ENCODE results near the gene GRIN2D. TPM values are rescaled to one million over a fixed set of nuclear protein-coding genes. Genes with fewer than 3 reads are reported as not detected.
A peak's percentile ranks its signal among the peaks of the same experiment; 100 is the strongest.

Gene GRIN2D
- total RNA-seq, 1 donor from 2014 or later: 0.95 TPM

DNA sequence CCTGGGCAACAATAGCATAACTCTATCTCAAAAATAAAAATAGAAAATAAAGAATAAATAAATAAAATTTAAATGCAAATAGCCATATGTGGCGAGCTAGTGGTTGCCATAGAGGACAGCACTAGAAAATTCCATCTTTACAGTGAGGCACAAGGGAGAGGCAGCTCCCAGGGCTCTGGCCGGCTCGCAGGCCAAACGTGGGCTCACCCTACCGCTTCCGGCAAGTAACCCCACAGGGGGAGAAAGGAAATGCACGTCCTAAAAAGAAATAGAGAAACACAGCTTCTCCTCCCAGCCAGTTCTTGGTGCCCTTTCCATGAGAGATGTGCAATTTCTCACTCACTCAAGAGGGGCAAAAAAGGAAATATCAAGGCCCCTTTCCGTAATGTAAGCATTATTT lies 39.9 kb downstream of the GRIN2D start:
- no peak overlapping the region for H3K27ac ChIP-seq
- H3K27me3 ChIP-seq (ENCODE audit: low read depth): peaks cover 12% of the 10 kb centered on the region
- H3K36me3 ChIP-seq: no peaks in the 10 kb centered on the region
- DNase-seq: no peak
- no peak for ATAC-seq
- no peaks in the 10 kb centered on the region for H3K9me3 ChIP-seq
- TF ChIP-seq, protein P1, sequence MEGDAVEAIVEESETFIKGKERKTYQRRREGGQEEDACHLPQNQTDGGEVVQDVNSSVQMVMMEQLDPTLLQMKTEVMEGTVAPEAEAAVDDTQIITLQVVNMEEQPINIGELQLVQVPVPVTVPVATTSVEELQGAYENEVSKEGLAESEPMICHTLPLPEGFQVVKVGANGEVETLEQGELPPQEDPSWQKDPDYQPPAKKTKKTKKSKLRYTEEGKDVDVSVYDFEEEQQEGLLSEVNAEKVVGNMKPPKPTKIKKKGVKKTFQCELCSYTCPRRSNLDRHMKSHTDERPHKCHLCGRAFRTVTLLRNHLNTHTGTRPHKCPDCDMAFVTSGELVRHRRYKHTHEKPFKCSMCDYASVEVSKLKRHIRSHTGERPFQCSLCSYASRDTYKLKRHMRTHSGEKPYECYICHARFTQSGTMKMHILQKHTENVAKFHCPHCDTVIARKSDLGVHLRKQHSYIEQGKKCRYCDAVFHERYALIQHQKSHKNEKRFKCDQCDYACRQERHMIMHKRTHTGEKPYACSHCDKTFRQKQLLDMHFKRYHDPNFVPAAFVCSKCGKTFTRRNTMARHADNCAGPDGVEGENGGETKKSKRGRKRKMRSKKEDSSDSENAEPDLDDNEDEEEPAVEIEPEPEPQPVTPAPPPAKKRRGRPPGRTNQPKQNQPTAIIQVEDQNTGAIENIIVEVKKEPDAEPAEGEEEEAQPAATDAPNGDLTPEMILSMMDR (IDR thresholded peaks at IDR 0.05): no peak
- no peak overlapping the region for H3K4me3 ChIP-seq
- intact Hi-C loops (cut with DNase I): no loop called here
- no peaks in the 10 kb centered on the region for H3K4me1 ChIP-seq

DNA sequence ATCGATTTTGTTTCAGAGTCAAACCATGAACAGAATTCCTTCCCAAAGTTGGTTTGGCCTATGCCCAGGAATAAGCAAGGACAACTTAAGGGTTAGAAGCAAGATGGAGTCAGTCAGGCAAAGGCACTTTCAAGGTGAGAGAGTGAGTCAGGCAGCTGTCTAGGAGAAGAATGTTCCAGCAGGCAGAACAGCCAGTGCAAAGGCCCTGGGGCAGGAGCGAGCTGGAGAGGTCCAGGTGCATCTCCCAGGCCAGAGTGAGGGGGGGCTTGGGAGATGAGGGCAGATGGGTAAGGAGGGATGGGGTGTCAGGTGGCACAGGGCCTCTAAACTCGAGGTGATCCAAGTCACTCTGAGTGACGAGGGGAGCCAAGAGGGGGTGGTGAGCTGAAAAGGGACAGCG lies 43.1 kb downstream of the GRIN2D start:
- no peaks in the 10 kb centered on the region for H3K9me3 ChIP-seq
- no peak overlapping the region for H3K4me3 ChIP-seq
- DNase-seq: no peak
- H3K27ac ChIP-seq: no peak overlapping the region
- no peaks in the 10 kb centered on the region for H3K36me3 ChIP-seq
- no peak for ATAC-seq
- TF ChIP-seq, protein P1 (IDR thresholded peaks at IDR 0.05): no peak
- no peaks in the 10 kb centered on the region for H3K4me1 ChIP-seq
- H3K27me3 ChIP-seq (ENCODE audit: low read depth): peaks cover 24% of the 10 kb centered on the region
- intact Hi-C loops (cut with DNase I): no loop called here

DNA sequence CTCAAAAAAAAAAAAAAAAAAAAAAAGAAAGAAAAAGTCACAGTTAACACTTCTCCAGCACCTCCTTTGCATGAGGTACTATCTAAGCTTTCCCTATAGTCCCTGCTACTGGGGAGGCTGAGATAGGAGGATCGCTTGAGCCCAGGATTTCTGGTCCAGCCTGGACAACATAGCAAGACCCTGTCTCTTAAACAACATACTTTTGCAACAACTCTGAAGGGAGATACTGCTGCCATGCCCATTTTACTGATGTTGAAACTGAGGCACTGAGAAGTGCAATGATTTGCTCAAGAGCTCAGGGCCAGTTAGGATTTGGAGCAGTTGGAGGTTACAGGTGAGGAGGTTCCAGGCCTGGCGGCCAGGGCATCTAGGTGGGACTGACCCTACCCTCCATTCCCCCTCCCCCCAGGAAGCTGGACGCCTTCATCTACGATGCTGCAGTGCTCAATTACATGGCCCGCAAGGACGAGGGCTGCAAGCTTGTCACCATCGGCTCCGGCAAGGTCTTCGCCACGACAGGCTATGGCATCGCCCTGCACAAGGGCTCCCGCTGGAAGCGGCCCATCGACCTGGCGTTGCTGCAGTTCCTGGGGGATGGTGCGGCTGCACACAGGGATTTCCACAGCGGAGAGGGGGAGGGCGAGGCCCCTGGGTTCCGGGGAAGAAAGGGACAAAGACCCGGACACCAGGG lies 48.0 kb downstream of the GRIN2D start:
- DNase-seq (no peak), ATAC-seq (no peak)
- Histone ChIP-seq H3K4me1 (peaks cover 24% of the 10 kb centered on the region), H3K36me3 (no peaks in the 10 kb centered on the region), H3K27me3 (ENCODE audit: low read depth) (peaks cover 40% of the 10 kb centered on the region), H3K9me3 (no peaks in the 10 kb centered on the region), H3K4me3 (no peak overlapping the region), H3K27ac (no peak overlapping the region)
- TF ChIP-seq, protein P1 (IDR thresholded peaks at IDR 0.05): no peak
- intact Hi-C loops (cut with DNase I): no loop called here

DNA sequence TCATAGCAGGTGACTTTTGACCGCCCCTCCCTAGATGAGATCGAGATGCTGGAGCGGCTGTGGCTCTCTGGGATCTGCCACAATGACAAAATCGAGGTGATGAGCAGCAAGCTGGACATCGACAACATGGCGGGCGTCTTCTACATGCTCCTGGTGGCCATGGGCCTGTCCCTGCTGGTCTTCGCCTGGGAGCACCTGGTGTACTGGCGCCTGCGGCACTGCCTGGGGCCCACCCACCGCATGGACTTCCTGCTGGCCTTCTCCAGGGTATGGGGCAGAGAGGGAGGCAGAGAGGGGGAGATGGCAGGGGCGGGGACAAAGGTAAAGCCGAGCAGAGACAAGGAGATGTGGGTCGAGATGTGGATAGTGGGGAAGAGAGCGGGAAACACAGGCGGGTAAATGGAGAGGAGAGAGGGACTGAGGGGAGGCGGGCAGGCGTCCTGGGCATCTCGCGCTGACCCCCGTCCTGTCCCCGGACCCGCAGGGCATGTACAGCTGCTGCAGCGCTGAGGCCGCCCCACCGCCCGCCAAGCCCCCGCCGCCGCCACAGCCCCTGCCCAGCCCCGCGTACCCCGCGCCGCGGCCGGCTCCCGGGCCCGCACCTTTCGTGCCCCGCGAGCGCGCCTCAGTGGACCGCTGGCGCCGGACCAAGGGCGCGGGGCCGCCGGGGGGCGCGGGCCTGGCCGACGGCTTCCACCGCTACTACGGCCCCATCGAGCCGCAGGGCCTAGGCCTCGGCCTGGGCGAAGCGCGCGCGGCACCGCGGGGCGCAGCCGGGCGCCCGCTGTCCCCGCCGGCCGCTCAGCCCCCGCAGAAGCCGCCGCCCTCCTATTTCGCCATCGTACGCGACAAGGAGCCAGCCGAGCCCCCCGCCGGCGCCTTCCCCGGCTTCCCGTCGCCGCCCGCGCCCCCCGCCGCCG lies 48.9 kb downstream of the GRIN2D start:
- no peak for DNase-seq
- TF ChIP-seq, protein P1 (IDR thresholded peaks at IDR 0.05): no peak
- Histone ChIP-seq H3K27ac (no peak overlapping the region), H3K27me3 (ENCODE audit: low read depth) (peaks cover 31% of the 10 kb centered on the region), H3K9me3 (no peaks in the 10 kb centered on the region), H3K4me1 (peaks cover 31% of the 10 kb centered on the region), H3K36me3 (peaks cover 5% of the 10 kb centered on the region), H3K4me3 (no peak overlapping the region)
- intact Hi-C loops (cut with DNase I): no loop called here
- ATAC-seq: no peak

DNA sequence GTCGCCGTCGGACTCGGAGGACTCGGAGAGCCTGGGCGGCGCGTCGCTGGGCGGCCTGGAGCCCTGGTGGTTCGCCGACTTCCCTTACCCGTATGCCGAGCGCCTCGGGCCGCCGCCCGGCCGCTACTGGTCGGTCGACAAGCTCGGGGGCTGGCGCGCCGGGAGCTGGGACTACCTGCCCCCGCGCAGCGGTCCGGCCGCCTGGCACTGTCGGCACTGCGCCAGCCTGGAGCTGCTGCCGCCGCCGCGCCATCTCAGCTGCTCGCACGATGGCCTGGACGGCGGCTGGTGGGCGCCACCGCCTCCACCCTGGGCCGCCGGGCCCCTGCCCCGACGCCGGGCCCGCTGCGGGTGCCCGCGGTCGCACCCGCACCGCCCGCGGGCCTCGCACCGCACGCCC lies 49.8 kb downstream of the GRIN2D start:
- intact Hi-C loops (cut with DNase I): no loop called here
- TF ChIP-seq, protein P1 (IDR thresholded peaks at IDR 0.05): no peak
- no peaks in the 10 kb centered on the region for H3K9me3 ChIP-seq
- H3K4me3 ChIP-seq: peak overlapping the region; percentile 99
- peaks cover 30% of the 10 kb centered on the region for H3K27me3 ChIP-seq (ENCODE audit: low read depth)
- H3K27ac ChIP-seq: no peak overlapping the region
- H3K36me3 ChIP-seq: peaks cover 14% of the 10 kb centered on the region
- DNase-seq (peak; percentile 58), ATAC-seq (no peak)
- peaks cover 31% of the 10 kb centered on the region for H3K4me1 ChIP-seq

Other genes starting within 250 kb of the GRIN2D start
- 18.4 TPM for gene LIG1, start 223.3 kb upstream of the GRIN2D start, total RNA-seq
- gene ZSWIM9, start 223.0 kb upstream of the GRIN2D start, total RNA-seq: 7.7 TPM
- 101 TPM for gene CARD8, start 137.8 kb upstream of the GRIN2D start, total RNA-seq
- 1.4 TPM for gene ZNF114, start 123.6 kb upstream of the GRIN2D start, total RNA-seq
- gene EMP3, start 68.1 kb upstream of the GRIN2D start, total RNA-seq: 123 TPM
- gene TMEM143, start 29.7 kb upstream of the GRIN2D start, total RNA-seq: 11.1 TPM
- not detected for gene SYNGR4, start 29.3 kb upstream of the GRIN2D start, total RNA-seq
- 137 TPM for gene KDELR1, start 2.1 kb upstream of the GRIN2D start, total RNA-seq
- 25.8 TPM for gene GRWD1, start 52.3 kb downstream of the GRIN2D start, total RNA-seq
- gene KCNJ14, start 61.9 kb downstream of the GRIN2D start, total RNA-seq: 0.71 TPM
- 75.2 TPM for gene CYTH2, start 75.7 kb downstream of the GRIN2D start, total RNA-seq
- gene LMTK3, start 118.2 kb downstream of the GRIN2D start, total RNA-seq: 7.1 TPM
- 14.4 TPM for gene SULT2B1, start 158.5 kb downstream of the GRIN2D start, total RNA-seq
- gene SPACA4, start 213.1 kb downstream of the GRIN2D start, total RNA-seq: not detected
- 34.1 TPM for gene FAM83E, start 221.4 kb downstream of the GRIN2D start, total RNA-seq
- gene RPL18, start 225.5 kb downstream of the GRIN2D start, total RNA-seq: 997 TPM
- 23.8 TPM for gene SPHK2, start 225.8 kb downstream of the GRIN2D start, total RNA-seq
- 17.7 TPM for gene DBP, start 243.7 kb downstream of the GRIN2D start, total RNA-seq